GM18868 (cell line): ENCODE data around the gene PTH2R.
"Not testable (repeated sequence)": the region's sequence is repeated elsewhere in the genome, so short reads cannot be mapped to it uniquely, and the experiment has no call there.

Experiments used
- ATAC-seq: cut with Tn5 transposase; IDR thresholded peaks from one replicate; pipeline ENCODE4 v1.9.1; 2021; ENCODE audit warnings: mild to moderate bottlenecking, moderate library complexity; ENCODE audit not compliant: unreplicated experiment

Gene PTH2R

GRCh38 chr2:208389940-208390339 lies 16.7 kb upstream of the PTH2R start:
- no peak for ATAC-seq

- ATAC-seq: no peak
These were observed 14.3 kb upstream of the PTH2R start for GRCh38 chr2:208392300-208392699.

- not testable (repeated sequence) for ATAC-seq
These were observed 9.8 kb upstream of the PTH2R start for GRCh38 chr2:208396796-208397195.

GRCh38 chr2:208399201-208399600 lies 7.4 kb upstream of the PTH2R start:
- ATAC-seq: no peak

GRCh38 chr2:208407667-208408066 lies 1.1 kb downstream of the PTH2R start:
- ATAC-seq: peak; percentile 49

GRCh38 chr2:208413931-208414330 lies 7.3 kb downstream of the PTH2R start:
- ATAC-seq: no peak

- peak; percentile 84 for ATAC-seq
These were observed 8.7 kb downstream of the PTH2R start for GRCh38 chr2:208415255-208415654.

DNA sequence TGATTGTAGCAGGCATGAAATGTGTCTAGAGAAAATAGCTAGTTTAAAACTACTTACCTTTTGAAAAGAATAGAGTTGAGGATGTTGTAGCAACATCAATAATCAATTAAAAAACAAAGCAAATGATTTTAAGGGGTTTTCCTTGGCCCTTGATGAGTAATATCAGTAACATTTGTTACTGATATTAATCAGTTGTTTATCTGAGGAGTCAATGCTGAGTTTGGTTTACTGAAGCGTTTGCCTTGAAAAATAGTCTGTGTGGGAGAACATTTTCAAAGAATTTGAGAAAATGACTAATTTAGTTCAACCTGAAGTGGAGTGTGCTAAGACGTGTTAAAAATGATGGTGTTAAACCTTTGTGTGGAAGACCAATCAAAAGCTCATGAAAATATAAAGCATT lies 9.3 kb downstream of the PTH2R start:
- ATAC-seq: peak; percentile 80

- ATAC-seq: no peak
These were observed 19.9 kb downstream of the PTH2R start for GRCh38 chr2:208426412-208427045.

DNA sequence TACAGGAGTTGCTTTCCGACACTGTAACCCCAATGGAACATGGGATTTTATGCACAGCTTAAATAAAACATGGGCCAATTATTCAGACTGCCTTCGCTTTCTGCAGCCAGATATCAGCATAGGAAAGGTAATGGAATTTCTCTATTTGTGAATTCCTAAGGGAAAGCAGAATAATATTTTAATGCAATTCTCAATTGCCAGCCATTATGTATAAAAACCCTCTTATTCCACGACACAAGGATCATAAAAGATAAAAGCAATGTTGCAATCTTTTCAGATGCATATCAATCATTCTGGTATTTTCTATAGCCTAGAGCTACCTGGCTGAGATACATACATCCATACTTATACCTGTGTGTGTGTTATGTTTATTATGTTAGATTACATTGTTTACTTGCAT lies 31.2 kb downstream of the PTH2R start:
- ATAC-seq: no peak

- no peak for ATAC-seq
These were observed 34.1 kb downstream of the PTH2R start for GRCh38 chr2:208440716-208441115.

DNA sequence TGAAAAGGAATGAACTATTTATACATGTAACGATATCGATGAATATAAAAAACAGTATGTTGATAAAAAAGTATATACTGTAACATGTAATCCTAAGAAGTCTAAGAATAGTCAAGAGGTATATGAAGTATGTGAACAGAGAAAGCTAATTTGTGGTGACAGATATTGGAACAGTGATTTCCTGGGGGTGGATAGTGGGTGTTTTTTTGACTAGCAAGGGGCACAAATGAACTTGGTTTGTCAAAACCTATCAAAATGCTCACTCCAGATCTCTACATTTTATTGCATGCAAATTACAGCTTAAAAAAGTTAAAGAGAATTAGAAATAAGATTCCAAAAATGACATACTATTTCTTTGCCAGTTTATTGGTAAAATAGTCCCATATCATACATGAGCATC lies 35.4 kb downstream of the PTH2R start:
- ATAC-seq: no peak

- ATAC-seq: not testable (repeated sequence)
These were observed 40.9 kb downstream of the PTH2R start for GRCh38 chr2:208447447-208447846.

GRCh38 chr2:208451061-208451460 lies 44.5 kb downstream of the PTH2R start:
- no peak for ATAC-seq

GRCh38 chr2:208454861-208455260 lies 48.3 kb downstream of the PTH2R start:
- ATAC-seq: no peak

DNA sequence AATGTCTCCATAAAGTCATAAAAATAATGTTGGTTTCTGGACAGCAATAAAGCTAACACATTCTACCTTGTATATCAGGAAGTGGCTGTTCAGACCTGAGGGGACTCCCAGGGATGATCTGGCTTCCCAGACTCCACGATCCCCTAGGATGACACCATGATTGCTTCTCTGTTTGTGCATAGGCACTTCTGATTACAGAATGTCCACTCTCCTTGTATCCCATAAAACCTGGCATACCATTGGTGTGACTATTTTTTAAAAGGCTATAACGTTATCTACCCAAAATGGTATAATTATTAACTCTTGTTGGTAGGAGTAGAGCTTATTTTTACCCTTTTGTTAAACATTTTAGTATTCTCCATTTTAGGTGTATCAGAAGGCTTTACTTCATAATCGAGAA lies 57.1 kb downstream of the PTH2R start:
- ATAC-seq: no peak

GRCh38 chr2:208464205-208464604 lies 57.6 kb downstream of the PTH2R start:
- ATAC-seq: no peak

GRCh38 chr2:208466151-208466919 lies 59.7 kb downstream of the PTH2R start:
- ATAC-seq: peak; percentile 91

- no peak for ATAC-seq
These were observed 60.3 kb downstream of the PTH2R start for GRCh38 chr2:208466920-208467298.

DNA sequence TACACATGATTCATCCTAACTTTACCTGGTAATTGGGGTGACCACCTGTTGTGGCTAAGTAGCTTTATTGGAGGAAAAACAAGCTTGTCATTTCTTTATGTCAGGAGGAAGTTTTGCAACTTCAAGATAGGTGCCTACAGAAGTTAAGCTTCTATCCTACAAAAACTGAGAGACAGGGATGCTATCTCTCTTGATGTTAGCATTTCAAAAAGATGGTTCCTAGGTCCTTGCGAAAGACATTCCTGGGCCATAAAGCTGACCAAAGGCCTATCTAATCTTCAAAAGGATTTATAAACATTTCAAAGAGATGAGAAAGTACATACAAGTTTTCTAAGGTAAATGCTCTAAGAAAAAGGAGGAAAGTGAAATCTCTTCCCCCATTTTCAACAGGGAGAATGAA lies 61.0 kb downstream of the PTH2R start:
- no peak for ATAC-seq

- no peak for ATAC-seq
These were observed 71.1 kb downstream of the PTH2R start for GRCh38 chr2:208477741-208478140.

GRCh38 chr2:208479342-208479741 lies 72.8 kb downstream of the PTH2R start:
- peak; percentile 91 for ATAC-seq

- ATAC-seq: not testable (repeated sequence)
These were observed 75.4 kb downstream of the PTH2R start for GRCh38 chr2:208481945-208482344.
